Measurements from ENCODE around the gene TCF7L2. TPM values are rescaled to one million over a fixed set of nuclear protein-coding genes. Genes with fewer than 3 reads are reported as not detected.

The TCF7L2 gene
- total RNA-seq, 1 donor from 2014 or later = 8.2 TPM

GRCh38 chr10:113176652-113177155 lies 226.7 kb downstream of the TCF7L2 start:
- Histone ChIP-seq H3K27me3 (no peaks in the 10 kb centered on the region), H3K36me3 (no peaks in the 10 kb centered on the region), H3K27ac (peak overlapping the region; percentile 31 to 51), H3K4me3 (no peak overlapping the region), H3K4me1 (peaks cover 0 to 10% of the 10 kb centered on the region in 2 donors), H3K9me3 (no peaks in the 10 kb centered on the region)
- TF ChIP-seq, protein P1, sequence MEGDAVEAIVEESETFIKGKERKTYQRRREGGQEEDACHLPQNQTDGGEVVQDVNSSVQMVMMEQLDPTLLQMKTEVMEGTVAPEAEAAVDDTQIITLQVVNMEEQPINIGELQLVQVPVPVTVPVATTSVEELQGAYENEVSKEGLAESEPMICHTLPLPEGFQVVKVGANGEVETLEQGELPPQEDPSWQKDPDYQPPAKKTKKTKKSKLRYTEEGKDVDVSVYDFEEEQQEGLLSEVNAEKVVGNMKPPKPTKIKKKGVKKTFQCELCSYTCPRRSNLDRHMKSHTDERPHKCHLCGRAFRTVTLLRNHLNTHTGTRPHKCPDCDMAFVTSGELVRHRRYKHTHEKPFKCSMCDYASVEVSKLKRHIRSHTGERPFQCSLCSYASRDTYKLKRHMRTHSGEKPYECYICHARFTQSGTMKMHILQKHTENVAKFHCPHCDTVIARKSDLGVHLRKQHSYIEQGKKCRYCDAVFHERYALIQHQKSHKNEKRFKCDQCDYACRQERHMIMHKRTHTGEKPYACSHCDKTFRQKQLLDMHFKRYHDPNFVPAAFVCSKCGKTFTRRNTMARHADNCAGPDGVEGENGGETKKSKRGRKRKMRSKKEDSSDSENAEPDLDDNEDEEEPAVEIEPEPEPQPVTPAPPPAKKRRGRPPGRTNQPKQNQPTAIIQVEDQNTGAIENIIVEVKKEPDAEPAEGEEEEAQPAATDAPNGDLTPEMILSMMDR (IDR thresholded peaks at IDR 0.05) = no peak
- intact Hi-C loops (cut with DNase I) = no loop called here
- DNase-seq (ENCODE audit: low spot score in 2 of 2) = no peak

DNA sequence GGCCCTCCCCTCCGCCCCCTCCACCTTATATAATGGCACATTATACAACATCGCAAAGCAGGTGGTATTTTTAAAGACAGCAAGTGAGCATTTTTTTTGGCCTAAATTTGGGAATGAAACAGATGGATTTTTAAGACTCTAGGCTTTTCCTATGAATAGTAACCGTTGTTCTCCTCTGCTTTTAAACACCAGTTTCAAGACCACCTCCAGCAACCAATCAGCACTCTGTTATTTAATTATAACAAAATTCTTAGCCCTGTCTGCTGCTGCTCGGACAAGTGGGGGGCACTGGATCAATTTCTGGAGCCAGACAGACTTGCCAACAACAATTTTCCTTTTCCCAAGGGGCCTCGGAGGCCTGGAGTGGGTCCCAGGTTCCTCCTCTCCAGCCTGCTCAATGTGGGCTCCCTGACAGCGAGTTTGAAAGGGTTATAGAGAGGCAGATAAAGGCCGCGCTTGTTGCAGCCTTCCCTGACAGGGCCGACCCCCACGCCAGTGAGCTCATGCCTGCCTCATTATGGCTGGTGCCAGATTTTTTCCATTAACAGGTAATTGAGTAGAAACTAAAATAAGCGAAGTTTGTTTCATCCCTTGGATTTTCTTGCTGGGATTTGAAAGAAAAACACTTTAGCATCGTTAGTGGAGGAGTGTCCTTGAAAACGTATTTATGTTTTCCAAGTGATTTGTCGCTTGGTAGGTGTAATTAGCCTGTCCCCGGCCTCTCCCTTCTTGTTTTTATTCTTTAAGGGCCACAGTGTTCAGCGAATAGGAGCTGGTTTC lies 227.3 kb downstream of the TCF7L2 start:
- no peak for DNase-seq (ENCODE audit: low spot score in 2 of 2)
- TF ChIP-seq, protein P1 (IDR thresholded peaks at IDR 0.05) = no peak
- intact Hi-C loops (cut with DNase I) = no loop called here
- Histone ChIP-seq H3K27me3 (no peaks in the 10 kb centered on the region), H3K4me1 (peaks cover 0 to 10% of the 10 kb centered on the region in 2 donors), H3K4me3 (no peak overlapping the region), H3K36me3 (no peaks in the 10 kb centered on the region), H3K9me3 (no peaks in the 10 kb centered on the region), H3K27ac (peak overlapping the region; percentile 31 to 51)

DNA sequence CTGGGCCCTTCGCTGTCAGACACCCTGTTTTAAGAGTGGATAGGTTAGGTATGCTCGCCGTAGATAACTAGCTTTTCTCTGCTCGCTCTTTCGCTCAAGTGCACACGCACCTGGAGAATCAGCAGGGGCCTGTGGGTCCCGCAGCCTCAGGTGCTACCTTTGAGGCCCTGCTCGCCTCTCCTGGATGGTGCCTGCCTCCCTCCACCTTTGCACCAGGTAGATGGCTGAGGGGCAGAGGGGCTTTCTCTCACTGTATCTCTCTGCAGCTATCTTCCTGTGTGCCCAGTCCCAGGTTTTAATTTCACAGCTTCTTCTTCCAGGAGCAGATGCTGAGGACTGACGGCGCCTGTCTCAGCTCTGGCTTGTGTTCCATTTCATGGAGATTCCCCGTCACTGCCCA lies 227.9 kb downstream of the TCF7L2 start:
- H3K9me3 ChIP-seq = no peaks in the 10 kb centered on the region
- no peaks in the 10 kb centered on the region for H3K36me3 ChIP-seq
- no peak overlapping the region for H3K4me3 ChIP-seq
- DNase-seq (ENCODE audit: low spot score in 2 of 2) = no peak
- intact Hi-C loops (cut with DNase I) = no loop called here
- TF ChIP-seq, protein P1 (IDR thresholded peaks at IDR 0.05) = no peak
- no peaks in the 10 kb centered on the region for H3K27me3 ChIP-seq
- no peak overlapping the region for H3K27ac ChIP-seq
- H3K4me1 ChIP-seq = peaks cover 0 to 10% of the 10 kb centered on the region in 2 donors

DNA sequence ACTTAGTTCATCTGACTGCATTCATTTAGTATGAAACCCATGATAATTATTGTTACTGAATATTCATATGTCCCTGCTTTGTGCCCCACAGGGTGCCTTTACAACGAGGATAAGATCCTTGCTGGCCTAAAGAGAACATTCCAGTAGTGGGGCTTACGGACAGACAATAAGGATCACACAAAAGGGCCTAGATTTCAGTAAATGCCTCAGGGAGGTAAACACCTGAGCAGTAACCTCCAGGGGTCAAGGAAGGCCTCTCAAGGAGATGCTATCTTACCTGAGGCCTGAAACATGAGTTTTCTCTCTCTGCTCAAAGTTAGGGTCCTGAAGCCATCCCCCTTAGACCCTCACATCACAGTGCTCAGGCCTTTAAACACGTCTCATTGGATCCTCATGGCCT lies 228.7 kb downstream of the TCF7L2 start:
- DNase-seq (ENCODE audit: low spot score in 2 of 2) = no peak

GRCh38 chr10:113179265-113179664 lies 229.2 kb downstream of the TCF7L2 start:
- TF ChIP-seq, protein P1 (IDR thresholded peaks at IDR 0.05) = no peak
- no peaks in the 10 kb centered on the region for H3K27me3 ChIP-seq
- peaks cover 0 to 10% of the 10 kb centered on the region in 2 donors for H3K4me1 ChIP-seq
- no peak overlapping the region for H3K27ac ChIP-seq
- no peak for DNase-seq (ENCODE audit: low spot score in 2 of 2)
- no peaks in the 10 kb centered on the region for H3K9me3 ChIP-seq
- no peaks in the 10 kb centered on the region for H3K36me3 ChIP-seq
- H3K4me3 ChIP-seq = no peak overlapping the region
- intact Hi-C loops (cut with DNase I) = no loop called here

More for the DNA sequence above, 228.7 kb downstream of the TCF7L2 start:
- intact Hi-C loops (cut with DNase I) = no loop called here
- H3K27me3 ChIP-seq = no peaks in the 10 kb centered on the region
- TF ChIP-seq, protein P1 (IDR thresholded peaks at IDR 0.05) = no peak
- H3K36me3 ChIP-seq = no peaks in the 10 kb centered on the region
- H3K4me1 ChIP-seq = peaks cover 0 to 10% of the 10 kb centered on the region in 2 donors
- H3K9me3 ChIP-seq = no peaks in the 10 kb centered on the region
- no peak overlapping the region for H3K27ac ChIP-seq
- H3K4me3 ChIP-seq = no peak overlapping the region
